HL-60/S4 treated with retinoic acid at 250 ng/mL for 4 days and 3 days (cell line): ENCODE results near the gene PACSIN1.
"Not testable (repeated sequence)": the region's sequence is repeated elsewhere in the genome, so short reads cannot be mapped to it uniquely, and the experiment has no call there.

ENCODE experiments used
- in situ Hi-C: fragments of 300-500 bp; cut with MboI; formaldehyde crosslinking; loops from 2 replicates; pipeline ENCODE4 v1.7.0; 2022; ENCODE audit warnings: low sequenced_read_pairs

PACSIN1 gene

DNA sequence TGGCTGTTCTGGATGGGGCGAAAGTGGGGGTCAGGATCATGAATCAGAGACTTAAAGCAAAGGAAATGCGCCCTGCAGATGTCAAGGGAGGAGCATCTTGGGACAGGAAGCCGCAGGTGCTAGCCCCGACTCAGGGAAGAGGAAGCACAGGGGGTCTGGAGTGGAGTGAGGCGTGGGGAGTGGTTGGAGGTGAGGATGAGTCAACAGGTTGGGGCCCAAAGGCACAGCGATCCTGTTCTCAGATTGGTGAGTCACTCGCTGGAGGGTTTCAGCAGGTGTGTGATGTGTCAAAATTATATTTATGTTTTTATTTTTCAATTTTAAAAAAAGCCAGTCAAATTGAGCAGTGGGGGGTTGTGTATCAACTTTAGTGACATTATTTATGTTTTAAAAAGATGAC, 19.0 kb downstream of the PACSIN1 start:
- in situ Hi-C loops, result no loop called here

DNA sequence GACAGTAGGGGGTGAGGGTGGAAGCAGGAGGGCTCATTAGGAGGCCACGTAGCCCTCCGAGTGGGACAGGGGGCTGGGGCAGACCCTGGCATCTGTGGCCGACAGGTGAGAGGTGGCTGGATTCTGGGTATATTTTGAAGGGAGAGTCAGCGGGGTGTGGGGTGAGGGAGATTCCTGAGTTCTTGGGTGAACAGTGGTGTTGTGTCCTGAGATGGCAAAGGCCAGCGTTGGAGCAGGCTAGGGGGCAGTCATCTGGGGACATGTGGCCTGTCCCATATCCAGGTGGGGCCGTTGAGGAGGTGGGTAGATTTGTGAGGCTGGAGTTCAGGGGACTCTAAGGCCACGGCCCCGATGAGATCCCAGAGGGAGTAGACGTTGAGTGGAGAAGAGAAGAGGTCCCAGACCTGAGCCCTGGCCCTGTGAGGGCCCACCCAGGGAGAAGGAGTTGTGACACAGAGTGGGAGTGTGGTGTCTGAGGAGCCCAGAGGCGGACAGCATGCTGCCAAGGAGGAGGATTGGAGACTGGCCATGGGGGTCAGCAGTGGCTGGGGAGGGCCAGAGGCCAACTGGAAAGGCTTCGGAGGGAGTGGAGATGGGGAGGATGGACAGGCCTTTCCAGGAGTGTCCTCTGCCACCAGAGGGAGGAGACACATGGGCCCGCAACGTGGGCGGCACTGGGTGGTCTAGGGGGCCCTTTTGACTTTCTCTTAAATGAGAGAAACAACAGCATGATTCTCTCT, 19.6 kb downstream of the PACSIN1 start:
- in situ Hi-C loops, result no loop called here

DNA sequence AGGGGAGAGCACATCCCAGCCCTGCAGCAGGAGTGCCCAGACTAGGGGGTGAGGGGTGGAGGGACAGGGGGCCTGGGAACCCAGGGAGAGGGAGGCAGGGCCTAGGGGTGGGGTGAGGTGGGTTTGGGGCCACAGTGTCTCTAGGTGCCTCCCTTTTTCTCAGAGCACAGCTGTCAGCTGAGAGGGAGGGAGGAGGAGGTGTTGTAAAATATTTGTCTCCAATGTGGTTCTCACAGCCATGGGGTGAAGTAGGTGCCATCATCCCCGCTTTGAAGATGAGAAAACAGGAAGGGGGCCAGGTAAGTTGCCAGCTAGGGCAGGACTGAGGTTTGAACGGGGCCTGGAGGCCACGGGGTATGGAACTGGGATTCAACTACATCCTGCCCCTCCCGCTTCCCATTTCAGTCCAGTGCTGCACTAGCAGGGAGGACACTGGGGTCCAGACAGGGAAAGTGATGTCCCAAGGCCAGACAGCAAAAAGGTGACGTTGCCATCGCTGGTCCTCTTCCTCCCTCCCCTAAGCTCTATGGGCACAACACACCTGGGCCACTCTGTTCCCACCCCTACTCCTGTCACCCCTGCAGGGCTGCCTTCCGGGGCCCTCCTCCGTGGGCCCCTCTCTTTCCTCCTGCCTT, 20.3 kb downstream of the PACSIN1 start:
- in situ Hi-C loops, result no loop called here

DNA sequence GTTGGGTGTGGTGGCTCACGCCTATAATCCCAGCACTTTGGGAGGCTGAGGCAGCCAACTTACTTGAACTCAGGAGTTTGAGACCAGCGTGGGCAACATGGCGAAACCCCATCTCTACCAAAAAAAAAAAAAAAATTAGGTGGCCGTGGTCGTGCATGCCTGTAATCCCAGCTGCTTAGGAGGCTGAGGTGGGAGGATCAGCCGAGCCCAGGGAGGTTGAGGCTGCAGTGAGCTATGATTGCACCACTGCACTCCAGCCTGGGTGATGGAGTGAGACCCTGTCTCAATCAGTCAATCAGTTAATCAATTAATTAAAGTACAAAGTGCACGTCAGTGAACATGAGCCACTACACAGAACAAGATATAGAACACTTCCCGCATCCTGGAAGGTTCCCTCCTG, 21.0 kb downstream of the PACSIN1 start:
- in situ Hi-C loops, result not testable (repeated sequence)

DNA sequence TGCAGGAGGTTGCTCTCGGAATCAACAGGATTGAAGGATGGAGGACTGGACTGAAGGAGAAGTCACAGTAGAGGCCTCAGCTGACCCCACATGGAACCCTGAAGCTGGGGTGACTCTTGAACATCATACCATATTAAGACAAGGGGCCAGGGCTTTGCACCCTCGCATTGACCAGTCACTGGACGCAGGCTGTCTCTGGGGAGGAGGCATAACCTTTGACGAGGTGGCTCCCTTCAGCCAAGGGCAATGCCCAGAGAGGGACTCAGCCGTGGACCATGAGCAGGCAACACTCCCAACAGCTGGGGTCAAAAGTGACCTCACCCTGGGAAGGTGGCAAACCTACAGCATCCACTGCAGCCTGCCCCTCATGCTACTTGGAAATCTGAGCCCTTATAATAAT, 21.7 kb downstream of the PACSIN1 start:
- in situ Hi-C loops, result no loop called here

DNA sequence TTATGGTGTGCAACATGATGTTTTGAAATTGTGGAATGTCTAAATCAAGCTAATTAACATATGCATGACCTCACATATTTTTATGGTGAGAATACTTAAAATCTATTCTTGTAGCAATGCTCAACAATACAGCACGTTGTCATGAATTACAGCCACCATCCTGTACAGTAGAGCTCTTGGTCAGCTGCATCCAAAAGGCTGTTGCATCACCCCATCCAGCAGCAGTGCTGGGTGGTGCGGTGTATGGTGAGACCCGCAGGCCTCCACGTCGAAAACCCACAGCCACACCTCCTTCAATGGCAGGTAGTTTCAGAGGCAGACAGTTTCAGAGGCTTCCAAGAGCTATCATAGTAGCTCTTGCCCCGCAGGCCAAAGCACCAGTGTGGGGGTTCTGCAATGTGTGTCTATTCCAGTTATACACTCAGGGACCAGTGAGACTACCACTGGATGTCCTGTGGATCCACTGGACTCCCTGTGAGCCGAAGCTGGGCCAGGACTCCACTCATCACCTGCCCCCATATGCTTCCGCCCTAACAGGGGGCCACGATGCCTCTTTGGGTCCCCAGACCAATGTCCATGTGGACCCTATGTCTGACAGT, 23.4 kb downstream of the PACSIN1 start:
- in situ Hi-C loops, result no loop called here

DNA sequence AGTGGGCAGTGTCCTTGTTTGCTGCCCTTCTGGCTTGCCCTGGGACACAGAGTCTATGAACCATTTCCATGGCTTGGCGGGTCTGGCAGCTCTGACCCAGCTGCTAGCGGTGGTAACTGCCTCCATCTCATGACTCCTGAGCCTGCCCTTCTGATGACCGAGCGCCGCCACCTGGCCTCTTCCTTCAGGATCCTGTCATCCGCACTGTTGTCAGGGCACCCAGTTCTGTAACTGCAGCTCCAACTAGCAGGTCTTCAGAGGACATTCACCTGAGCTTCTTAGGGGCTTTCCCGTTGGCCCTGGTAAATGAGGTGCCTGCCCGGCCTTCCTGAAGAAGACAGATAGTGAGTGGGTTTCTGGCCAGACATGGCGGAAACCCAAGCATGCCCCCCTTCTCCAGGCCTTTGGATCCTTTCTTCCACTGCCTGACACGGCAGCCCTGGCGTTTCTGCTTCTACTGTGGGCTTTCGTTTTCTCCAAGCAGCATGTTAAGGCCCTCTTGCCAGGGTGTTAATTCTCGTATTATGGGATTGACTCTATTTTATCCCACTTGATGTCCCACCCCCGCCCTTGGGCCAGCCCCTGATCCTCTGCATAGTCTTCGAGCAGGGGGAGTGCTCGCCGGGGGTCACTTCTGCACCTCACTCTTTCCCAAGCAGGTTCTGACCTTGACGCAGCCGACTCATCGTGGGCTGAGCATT, 24.7 kb downstream of the PACSIN1 start:
- in situ Hi-C loops, result no loop called here

DNA sequence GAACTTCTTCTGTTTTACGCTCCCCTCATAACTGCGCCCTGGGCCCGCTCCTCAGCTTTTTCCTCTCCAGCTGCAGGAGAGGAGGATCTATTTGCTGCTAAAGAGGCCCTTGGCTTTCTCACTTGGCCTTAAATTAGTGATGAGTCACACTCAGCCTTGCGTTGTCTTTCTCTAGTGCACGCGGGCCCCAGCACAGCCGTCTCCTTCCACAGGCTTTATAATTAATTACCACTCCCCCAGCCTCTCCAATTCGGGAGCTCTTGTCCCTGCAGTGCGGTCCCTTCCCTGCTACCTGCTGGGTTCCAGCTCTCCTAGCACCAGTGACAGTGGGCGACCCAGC, 25.2 kb downstream of the PACSIN1 start:
- in situ Hi-C loops, result no loop called here

DNA sequence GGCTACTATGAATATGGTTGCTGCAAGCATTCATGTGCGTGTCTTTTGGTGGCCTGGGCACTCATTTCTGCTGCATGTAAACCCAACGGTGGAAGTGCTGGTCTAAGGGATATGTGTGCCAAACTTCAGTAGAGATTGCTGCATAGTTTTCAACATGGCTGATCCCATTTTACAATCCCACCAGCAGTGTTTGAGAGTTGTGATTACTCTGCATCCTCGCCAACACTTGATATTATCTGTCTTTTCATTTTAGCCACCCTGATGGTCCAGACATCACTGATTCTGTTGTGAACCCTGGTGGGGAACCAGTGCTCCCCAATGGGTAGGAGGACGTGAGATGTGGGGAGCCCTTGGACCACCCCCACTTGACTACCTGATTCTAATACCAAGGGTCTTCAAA, 27.5 kb downstream of the PACSIN1 start:
- in situ Hi-C loops, result no loop called here

DNA sequence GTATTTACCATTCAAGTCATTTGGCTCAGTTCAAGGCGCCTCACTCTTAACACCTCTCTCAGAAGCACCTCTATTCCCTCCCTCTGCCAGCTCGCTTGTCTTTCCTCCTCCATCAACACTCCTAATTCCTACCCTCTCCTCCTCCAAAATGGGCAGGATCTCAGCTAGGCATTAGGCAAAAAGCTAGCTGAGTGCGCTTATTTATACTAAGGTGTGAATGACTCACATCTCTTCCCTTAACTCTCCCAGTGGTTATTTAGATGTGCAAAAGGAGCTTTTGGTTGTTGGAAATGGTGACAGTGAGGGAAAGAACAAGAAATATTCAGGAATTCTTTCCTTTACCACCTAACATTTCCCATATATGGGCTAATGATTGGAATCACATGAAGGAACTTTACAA, 29.1 kb downstream of the PACSIN1 start:
- in situ Hi-C loops, result no loop called here

DNA sequence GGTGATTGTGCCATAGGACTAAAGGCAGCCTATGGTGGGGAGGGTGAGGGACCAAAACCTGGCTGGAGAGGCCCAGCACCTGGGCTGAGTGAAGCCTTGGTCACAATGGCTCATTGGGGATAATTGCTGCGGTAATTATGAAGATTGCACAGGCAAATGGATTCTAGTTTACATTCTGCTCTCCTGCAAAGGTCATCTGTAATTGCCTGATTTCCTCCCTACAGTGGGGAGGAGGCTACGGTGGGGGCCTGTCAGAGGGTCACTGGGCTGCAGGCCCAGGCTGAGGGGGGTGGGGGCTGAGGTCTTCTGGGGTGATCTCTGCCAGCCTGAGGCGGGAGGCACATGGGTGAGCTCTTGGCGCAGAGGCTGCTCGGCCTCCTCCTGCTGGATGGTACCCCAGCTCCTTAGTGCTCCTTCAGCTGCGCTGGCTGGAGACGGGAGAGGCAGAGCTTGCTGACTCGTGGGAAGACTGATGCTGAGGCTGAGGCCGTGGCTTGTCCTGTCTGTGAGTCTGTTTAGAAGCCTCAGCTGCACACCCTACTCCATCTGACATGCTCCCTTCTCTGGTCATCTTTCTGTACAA, 30.3 kb downstream of the PACSIN1 start:
- in situ Hi-C loops, result no loop called here

DNA sequence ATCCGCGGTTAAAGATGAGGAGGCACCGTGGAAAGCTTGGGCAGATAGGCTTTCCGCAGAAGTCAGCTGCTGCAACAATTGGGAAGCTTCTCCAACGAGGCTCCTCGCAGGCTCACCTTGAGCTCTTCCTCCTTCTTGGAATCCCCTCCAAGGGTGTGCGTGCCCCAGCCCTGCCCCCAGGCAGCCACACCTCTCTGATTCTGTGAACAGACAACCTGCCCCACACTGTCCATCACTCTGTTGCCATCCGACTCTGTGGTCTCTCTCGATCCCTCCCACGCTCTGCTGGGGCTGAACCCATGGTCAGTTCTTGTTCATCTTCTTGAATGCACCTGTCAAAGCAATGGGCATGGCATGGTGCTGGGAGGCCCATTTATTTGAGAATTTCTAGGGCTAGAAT, 31.5 kb downstream of the PACSIN1 start:
- in situ Hi-C loops, result no loop called here

DNA sequence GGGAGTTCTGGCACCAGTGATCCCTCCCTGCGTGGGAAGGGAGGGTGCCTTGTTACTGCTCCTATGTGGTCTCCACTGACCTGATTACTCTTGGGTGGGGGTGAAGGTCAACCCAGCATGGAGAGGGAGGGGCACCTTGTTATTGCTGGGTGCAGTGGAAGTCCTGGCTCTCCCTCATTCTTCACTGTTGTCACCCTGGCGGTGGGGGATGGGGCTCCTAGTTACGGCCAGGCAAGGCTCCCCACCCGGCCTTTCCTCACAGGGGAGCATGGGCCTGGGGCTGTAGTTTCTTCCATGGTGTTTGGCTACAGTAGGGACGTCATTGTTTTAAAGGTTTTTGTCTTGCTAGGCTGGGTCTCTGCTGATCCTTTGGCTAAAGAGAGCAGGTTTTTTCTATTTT, 40.8 kb downstream of the PACSIN1 start:
- in situ Hi-C loops, result no loop called here

DNA sequence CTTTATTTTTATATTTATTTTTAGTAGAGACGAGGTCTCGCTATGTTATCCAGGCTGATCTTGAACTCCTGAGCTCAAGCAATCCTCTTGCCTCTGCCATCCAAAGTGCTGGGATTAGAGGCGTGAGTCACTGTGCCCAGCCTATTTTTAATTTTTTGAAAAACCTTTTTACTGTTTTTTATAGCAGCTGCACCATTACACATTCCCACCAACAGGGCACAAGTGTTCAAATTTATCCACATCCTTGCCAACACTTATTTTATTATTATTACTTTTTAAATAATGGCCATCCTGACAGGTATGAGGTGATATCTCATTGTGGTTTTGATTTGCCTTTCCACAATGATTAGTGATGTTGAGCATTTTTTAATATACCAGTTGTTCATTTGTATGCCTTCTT, 42.5 kb downstream of the PACSIN1 start:
- in situ Hi-C loops, result no loop called here

DNA sequence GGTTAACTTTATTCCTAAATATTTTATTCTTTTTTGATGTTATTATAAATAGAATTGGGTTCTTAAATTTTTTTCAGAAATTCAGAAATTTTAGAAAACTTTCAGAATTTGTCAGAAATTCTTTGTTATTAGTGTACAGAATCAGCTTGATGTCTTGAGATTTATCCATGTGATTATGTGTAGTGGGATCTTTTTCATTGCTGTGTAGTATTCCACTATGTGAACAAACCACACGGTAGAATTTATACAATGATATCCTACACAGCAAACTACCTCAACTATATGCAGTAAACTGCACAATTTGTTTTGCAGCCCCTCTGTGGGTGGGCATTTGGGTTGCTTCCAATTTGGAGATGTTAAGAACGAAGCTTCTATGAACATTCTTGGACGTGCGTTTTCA, 43.9 kb downstream of the PACSIN1 start:
- in situ Hi-C loops, result no loop called here

DNA sequence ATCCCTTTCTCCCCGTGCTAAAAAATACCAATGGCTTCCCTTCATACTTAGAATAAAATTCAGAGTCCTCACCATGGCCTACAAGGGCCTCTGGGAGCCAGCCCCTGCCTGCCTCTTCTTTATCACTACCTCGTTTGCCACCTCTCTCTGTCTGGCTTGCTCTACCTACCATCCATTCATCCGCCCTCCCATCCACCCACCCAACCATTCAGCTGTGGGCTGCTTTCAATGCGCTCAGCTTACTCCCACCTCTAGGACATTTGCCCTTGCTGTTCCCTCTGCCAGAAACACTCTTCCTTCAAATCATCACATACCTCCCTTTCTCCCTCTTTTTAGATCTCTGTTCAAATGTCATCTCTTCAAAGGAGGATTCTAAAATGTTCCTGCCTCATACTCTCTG, 44.4 kb downstream of the PACSIN1 start:
- in situ Hi-C loops, result no loop called here

DNA sequence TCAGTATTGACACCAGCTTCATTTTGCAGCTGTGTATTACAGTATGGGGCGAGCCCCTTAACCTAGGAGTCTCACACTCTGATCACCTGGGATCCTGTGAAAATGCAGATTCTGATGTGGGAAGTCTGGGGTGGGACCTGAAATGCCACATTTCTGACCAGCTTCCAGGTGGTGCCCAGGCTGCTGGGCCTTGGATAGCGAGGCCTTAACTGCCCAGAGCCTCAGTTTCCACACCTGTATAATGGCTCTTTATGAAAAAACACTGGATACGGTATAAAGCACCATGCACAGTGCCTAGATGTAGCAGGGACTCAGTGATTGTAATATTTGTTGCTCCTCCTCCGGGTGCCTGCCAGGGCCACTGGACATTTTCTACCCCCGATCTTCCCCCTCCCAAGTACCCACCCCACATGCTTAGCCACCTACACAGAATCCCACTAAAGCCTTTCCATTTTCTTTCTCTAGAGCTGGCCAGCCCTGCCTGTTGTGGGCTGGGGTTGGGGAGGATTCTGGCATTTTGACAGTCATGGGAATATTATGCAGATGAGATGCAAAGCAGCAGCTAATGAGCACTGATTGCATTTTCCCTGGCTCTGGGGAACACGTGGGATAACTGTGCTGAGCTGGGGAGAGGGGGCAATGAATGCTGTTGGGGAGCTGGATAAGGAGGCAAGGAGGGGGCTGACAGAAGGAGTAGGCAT, 45.5 kb downstream of the PACSIN1 start:
- in situ Hi-C loops, result no loop called here

DNA sequence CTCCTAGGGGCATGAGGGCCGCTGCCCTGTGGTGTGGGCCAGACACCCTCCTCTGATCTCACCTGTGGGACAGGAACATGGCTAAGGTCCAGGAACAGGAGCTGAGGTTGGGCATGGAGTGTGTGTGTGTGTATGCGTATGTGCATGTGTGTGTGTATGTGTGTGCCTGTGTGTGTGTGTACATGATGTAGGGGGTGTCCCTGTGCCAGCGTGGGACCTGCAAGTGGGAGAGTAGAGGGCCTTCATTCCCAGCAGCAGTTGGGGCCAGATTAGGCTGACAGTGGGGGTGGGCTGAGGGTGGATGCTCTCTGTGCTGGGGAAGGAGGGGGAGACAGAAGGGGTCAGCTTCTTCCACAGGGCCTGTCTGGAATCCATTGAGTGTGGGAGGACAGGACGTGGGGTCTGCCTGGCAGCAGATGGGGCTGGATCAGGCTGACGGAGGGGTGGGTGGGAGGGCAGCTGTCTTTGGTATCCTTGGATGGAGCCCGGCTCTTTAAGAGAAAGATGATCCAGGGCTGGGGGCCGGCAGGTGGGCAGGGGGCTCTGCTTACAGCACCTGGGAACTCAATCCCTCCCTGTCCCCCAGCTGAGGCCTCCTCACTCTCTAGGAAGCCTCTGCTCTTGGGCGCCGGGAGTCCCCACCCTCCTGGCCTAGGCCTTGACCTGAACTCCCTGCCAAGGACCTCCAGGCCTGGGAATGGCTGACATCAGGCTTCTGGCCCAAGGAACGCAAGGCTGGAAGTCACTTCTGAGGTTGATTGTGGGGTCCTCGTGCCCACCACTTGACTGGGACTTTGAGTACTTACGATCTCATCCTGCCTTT, 46.2 kb downstream of the PACSIN1 start:
- in situ Hi-C loops, result no loop called here

DNA sequence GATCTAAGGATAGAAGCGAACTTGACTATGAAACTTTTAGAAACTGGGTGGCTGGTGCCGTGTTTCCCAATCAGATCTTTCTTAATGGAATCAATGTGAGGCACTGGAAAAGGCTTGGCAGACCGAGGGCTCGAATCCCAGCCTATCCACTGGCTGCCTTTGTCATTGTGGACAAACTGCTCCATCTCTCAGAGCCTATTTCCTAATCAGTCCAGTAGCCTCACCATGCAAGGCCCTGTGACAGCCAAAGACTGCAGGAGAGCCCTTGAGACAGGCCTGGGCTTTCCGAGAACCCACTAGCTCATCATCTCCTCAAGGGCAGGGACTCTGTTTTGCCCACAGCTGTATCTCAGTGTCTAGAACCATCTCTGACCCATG, 46.9 kb downstream of the PACSIN1 start:
- in situ Hi-C loops, result no loop called here

DNA sequence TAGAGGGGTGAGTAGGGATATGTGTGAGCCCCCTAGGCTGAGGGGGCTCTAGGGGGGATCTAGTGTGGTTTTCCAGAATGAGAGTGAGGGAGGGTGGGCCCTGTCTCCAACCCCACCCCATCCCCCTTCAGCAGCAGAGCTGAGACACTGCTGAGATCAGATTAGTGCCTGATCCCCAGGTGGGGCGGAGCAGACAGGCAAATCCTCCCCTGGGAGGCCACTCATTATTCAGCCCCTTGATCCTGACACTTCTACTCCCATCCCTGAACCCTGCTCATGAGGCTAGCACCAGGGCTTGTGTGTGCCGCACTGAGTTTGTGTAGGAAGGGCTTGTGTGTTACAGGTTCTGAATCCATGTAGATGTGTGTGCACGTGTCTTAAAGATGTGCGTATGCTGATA, 47.8 kb downstream of the PACSIN1 start:
- in situ Hi-C loops, result no loop called here
